T-helper 1 cell (primary cell): ENCODE results near the gene ATP6V1G1.
A peak's percentile ranks its signal among the peaks of the same experiment; 100 is the strongest.
"Not testable (repeated sequence)": the region's sequence is repeated elsewhere in the genome, so short reads cannot be mapped to it uniquely, and the experiment has no call there.

Source experiments
- DNase-seq, 5 donors: peaks; one replicate each; pipeline ENCODE4 v3.0.0-alpha.2; 2012 to 2020
- total RNA-seq, 4 donors: gene quantifications; one replicate each; lab custom pipeline; 2026; lab: John Stamatoyannopoulos, UW

The ATP6V1G1 gene
- 79.8 to 107 (median 95.7) reads per million in 4 donors for total RNA-seq

- DNase-seq: peak; percentile 98 to 100 (median 99)
These were observed at the start of gene ATP6V1G1 for GRCh38 chr9:114587345-114588202. ATP6V1G1 (plus strand) TSS chr9:114587769; CDS start chr9:114587839, 70 bp downstream.

- peak in 1 of 5 donors; percentile 11 for DNase-seq
These were observed 49.3 kb upstream of the ATP6V1G1 start for GRCh38 chr9:114538241-114538640.

- no peak for DNase-seq
These were observed 47.7 kb upstream of the ATP6V1G1 start for GRCh38 chr9:114539701-114540380.

GRCh38 chr9:114545055-114545454 lies 42.5 kb upstream of the ATP6V1G1 start:
- DNase-seq: no peak

- DNase-seq: no peak
These were observed 40.7 kb upstream of the ATP6V1G1 start for GRCh38 chr9:114546851-114547250.

- DNase-seq: no peak
These were observed 37.8 kb upstream of the ATP6V1G1 start for GRCh38 chr9:114549697-114550330.

GRCh38 chr9:114551750-114552685 lies 35.6 kb upstream of the ATP6V1G1 start:
- no peak for DNase-seq

- no peak for DNase-seq
These were observed 34.9 kb upstream of the ATP6V1G1 start for GRCh38 chr9:114552706-114553105.

- no peak for DNase-seq
These were observed 34.4 kb upstream of the ATP6V1G1 start for GRCh38 chr9:114553202-114553601.

GRCh38 chr9:114555696-114556095 lies 31.9 kb upstream of the ATP6V1G1 start:
- no peak for DNase-seq

GRCh38 chr9:114558027-114558675 lies 29.4 kb upstream of the ATP6V1G1 start:
- no peak for DNase-seq

- no peak for DNase-seq
These were observed 27.6 kb upstream of the ATP6V1G1 start for GRCh38 chr9:114559830-114560513.

GRCh38 chr9:114560956-114561355 lies 26.6 kb upstream of the ATP6V1G1 start:
- DNase-seq: no peak

- no peak for DNase-seq
These were observed 25.8 kb upstream of the ATP6V1G1 start for GRCh38 chr9:114561771-114562170.

GRCh38 chr9:114565204-114565603 lies 22.4 kb upstream of the ATP6V1G1 start:
- DNase-seq: no peak

GRCh38 chr9:114570742-114571141 lies 16.8 kb upstream of the ATP6V1G1 start:
- DNase-seq: no peak

GRCh38 chr9:114571391-114571790 lies 16.2 kb upstream of the ATP6V1G1 start:
- DNase-seq: no peak

GRCh38 chr9:114572199-114572598 lies 15.4 kb upstream of the ATP6V1G1 start:
- no peak for DNase-seq

GRCh38 chr9:114574438-114574837 lies 13.1 kb upstream of the ATP6V1G1 start:
- DNase-seq: no peak

GRCh38 chr9:114576779-114577178 lies 10.8 kb upstream of the ATP6V1G1 start:
- DNase-seq: not testable (repeated sequence)

- DNase-seq: not testable (repeated sequence)
These were observed 9.4 kb upstream of the ATP6V1G1 start for GRCh38 chr9:114578134-114578533.
